SW480 (cell line): ENCODE results near the gene STAT5B.
"Not testable (repeated sequence)": the region's sequence is repeated elsewhere in the genome, so short reads cannot be mapped to it uniquely, and the experiment has no call there.

Source experiments
- DNase-seq: peaks from one replicate; pipeline ENCODE4 v3.0.0-alpha.2; 2016; ENCODE audit warnings: low spot score

Gene STAT5B

DNA sequence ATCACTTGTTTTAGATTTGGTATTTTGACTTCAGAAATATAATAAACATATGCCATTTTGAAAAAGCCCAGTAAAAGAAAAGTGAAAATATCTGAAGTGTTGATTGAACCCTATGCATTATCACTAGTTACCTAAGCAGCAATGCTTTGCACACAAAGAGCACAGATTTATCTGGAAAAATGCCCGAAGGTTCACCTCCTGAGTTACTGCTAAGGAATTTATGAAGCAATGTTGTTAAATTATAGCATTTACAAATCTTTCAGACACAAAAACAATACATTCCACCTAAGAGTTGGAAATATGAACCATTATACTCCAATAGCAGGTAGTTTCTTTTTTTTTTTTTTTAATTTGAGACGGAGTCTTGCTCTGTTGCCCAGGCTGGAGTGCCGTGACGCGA is 43.0 kb downstream of the STAT5B start:
- no peak for DNase-seq

DNA sequence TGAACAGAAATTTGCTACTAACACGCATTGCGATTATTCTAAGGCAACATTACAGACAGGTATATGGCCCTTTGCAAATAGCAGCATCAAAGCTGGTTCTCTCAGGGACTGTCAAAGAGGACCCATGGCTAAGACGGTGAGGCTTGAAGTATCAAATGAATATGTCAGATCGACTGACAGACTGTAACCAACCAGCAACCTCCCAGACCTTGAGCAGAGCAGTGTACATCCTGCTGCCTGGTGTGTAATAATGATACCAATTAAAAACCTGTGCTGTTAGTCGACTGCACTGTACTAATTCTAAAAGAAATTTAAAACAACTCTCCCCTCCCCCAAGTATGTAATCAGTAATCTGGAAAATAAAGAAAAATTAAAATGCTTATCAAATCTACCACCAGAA is 46.0 kb downstream of the STAT5B start:
- no peak for DNase-seq

DNA sequence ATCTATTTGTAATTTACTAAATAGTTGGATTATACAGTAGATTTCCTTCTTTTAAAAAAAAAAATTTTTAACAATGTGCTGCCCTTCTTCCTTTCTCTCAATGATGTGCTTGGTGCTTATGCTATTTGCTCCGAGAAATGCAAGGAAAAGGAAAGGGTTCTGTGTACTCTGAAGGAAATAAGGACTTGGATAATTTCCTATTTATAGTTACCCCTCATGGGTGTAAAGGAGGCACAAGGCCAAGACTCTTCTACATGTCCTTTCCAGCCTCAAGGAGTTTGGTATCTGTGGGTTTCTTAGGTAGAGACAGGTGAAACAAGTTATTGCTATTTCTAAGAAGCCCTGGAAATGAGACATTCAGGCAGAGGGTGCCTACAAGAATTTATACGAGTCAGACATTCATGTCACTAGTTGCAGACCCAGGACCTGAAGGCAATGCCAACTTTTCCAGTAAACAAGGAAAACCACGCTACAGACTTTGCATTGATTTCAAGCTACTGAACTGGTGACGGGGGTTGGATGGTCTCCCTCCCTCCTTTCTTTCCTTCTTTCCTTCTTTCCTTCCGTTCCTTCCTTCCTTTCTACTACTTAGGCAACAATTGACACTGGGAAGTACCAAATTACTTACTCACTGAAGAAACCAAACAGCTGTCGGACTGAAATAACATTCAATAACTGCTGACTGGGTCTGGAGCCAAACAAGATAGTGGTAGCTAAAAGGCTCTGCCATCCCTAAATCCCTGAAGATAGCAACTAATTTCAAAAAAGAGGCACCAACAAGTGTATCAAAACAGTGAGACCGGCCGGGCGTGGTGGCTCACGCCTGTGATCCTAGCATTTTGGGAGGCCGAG is 48.1 kb downstream of the STAT5B start:
- DNase-seq, result no peak

DNA sequence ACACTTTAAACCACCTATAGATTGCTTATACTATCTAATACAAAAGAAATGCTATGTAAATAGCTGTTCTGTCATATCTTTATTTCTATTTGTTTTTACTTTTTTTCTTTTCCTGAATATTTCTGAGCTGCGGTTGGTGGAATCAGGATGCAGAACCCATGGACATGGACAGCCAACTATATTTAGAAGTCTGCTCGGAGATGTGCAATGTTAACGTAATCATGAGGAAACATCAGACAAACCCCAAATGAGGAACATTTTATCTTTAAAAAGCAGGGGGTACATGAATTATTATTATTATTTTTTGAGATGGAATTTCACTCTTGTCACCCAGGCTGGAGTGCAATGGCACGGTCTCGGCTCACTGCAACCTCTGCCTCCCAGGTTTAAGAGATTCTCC is 50.5 kb downstream of the STAT5B start:
- no peak for DNase-seq

DNA sequence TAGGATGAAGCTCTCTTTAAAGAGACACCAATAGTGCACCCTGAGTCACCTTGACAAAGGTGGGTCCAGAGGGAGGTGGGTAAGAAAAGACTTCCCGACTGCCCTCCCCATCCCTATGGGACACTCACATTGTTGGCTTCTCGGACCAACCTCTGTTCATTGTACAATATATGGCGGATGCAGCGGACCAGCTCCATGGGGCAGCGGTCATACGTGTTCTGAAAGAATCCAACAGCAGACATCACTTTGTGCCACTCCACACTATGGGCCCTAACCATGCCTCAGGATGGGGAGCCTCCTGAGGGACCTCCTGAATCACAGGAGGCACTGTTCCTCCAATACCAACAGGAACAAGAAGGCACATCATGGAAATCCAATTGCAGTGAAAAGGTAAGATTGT is 51.5 kb downstream of the STAT5B start:
- no peak for DNase-seq

DNA sequence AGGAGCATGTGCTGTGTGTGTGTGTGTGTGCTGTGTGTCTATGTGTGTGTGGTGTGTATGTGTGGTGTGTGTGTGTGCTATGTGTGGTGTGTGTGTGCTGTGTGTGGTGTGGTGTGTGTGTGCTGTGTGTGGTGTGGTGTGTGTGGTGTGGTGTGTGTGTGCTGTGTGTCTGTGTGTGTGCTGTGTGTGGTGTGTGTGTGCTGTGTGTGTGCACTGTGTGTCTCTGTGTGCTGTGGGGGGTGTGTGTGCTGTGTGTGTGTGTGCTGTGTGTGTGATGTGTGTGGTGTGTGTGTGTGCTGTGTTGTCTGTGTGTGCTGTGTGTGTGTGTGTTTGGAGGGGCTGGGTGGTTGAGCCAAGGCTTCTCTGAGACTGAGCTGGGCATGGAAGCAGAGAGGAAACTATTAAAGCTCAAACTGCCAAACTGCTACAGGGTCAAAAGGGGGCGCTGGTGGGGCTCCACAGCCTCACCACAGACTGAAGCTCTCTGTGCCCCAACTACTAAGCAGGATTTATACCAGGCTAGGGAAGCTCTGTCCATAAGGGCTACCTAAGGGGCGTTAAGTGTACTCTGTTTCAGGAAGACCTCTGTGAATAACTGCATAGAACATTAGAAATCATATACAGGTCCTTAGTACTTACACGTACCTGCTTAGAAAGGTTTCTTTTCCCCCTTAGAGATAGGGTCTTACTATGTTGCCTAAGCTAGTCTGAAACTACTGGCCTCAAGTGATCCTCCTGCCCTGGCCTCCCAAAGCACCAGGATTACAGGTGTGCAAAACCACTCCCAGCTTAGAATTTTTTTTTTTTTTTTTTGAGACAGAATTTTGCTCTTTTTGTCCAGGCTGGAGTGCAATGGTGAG is 54.1 kb downstream of the STAT5B start:
- peak; percentile 43 for DNase-seq

DNA sequence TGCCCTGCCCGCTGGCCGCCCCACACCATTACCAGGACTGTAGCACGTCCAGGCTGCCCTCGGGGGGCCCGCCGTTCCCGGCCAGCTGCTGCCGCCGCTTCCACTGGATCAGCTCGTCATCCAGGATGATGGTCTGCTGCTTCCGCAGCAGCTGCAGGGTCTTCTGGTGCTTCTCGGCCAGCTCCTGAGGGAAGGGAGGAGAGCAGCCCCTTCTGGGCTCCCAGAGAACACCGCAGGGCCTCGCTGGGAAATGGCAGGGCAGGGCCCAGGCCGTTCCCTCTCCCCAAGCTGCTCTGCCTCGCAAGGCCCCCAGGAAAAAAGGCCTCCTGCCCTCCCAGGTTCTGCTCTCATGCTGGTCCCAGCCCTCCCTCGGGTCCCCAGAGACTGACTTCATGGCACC is 56.9 kb downstream of the STAT5B start:
- not testable (repeated sequence) for DNase-seq

DNA sequence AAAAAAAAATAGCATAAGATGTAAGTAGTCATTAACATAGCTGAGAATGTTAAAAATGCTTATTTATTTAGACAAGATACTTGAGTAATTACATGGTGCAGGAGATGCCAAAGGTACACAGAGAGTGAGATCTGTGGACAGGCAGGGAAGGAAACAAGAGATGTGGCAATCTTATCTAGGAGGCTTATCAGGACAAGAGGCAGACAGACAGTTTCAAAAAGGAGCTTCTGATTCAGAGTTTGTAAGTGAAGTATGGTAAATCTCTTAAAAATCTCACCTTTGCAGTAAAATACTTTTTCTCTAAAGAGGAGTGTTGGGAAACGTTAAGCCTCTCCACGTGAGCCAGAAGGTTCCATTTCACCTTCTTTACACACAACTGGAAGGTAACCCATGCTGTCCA is 62.0 kb downstream of the STAT5B start:
- DNase-seq, result no peak

DNA sequence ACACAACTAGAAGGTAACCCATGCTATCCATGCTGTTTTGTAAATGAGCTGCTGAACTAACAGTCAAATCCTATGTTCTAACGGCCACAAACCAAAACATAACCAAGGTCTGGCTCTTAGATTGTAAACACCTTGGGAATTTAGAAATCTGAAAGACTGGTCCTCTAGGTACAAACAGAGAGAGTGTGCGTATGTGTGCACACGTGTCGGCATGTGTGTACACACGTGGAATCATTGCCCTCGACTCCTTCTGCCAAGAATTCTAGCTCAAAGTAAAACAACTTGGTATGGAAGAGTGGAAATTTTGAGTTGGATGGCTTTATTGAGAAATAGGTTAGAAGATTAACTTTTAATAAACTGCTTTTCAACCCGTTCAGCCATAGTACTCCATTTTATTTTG is 63.8 kb downstream of the STAT5B start:
- DNase-seq, result no peak

DNA sequence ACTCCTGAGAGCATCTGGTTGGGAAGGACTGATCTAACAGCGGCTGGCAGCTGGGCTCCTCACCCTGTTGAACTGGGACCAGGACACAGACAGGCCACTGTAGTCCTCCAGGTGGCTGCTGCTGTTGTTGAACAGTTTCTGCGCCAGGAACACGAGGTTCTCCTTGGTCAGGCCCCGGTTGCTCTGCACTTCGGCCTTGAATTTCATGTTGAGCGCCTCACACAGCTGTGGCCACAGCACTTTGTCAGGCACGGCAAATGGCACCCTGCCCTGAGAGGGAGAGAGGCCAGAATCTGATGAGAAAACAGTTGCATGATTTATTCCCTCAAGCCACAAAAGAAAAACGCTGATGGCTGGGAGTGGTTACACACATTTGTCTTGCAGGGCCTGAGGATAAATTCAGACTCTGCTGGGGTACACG is 64.3 kb downstream of the STAT5B start:
- DNase-seq, result not testable (repeated sequence)

DNA sequence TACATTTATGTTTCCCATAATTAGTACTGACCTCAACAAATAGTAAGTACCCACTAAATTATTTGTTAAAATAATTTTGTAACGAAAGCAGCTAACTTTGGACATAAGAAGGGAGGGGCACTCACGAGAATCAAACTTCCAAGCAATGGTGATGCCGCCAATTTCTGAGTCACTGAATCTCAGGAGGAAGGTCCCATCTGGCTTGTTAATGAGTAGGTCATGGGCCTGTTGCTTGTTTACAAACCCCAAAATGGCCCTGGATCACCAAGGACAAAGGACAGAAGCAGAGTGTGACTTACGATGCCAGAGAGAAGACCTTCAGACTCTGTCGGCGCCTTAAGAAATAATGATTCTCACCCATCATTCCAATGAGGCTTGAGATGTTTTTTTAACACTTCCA is 66.1 kb downstream of the STAT5B start:
- DNase-seq, result no peak

DNA sequence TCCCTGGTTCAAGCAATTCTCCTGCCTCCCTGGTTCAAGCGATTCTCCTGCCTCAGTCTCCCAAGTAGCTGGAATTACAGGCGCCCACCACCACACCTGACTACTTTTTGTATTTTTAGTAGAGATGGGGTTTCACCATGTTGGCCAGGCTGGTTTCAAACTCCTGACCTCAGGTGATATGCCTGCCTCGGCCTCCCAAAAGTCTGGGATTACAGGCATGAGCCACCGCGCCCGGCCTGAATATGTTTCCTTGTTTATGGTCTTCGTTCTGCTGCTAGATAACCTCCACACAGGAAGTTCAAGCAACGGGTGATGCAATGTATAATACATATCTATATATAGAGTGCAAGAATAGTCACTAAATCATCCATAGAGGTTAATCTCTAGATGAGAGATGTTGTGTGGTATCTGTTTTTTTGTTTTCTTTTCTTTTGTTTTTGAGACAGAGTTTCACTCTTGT is 70.0 kb downstream of the STAT5B start:
- DNase-seq, result not testable (repeated sequence)

DNA sequence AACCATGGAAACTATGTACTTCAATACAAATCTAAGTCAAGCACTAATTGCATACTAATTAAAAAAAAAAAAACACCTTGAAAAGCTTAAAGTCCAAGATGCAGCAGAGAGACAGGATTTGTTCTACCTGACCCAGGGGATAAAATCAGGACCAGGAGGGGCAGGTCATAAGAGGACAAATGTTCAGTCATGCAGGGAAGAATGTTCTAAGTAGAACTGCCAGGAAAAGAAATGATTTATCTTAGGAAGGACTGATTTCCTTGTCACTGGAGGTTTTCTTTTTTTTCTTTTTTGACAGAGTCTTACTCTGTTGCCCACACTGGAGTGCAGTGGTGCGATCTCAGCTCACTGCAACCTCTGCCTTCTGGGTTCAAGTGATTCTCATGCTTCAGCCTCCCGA is 72.8 kb downstream of the STAT5B start:
- DNase-seq, result no peak

DNA sequence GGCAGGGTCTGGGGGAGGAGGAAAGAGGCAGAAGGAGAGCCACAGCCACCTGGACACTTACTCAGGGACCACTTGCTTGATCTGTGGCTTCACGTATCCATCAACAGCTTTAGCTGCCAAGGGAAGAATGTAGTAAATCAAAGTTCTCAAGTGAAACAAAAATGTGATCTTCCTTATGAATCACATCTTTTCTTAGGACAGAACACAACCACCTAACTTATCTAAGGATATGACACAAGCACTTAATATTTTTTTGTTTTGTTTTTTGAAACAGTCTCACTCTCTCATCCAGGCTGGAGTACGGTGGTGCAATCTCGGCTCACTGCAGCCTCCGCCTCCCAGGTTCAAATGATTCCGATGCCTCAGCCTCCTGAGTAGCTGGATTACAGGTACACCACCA is 73.5 kb downstream of the STAT5B start:
- no peak for DNase-seq

DNA sequence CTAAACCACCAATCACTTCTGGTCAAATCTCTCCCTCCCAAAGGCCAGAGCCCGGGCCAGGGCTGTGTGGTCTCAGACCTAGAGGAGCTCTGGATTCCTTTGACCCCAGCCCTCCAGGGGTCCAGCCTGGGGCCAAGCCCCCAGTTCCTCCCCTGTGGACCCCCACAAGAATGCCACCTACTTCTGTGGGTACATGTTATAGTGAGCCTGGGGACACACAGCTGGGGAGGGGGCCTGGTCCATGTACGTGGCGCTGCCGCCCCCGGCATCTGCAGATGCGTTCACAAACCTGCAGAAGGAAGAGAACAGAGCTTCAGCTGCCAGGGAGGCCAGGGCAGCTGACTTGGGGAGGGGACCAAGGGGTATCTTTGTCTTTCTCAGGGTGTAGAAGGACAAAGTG is 74.0 kb downstream of the STAT5B start:
- no peak for DNase-seq

DNA sequence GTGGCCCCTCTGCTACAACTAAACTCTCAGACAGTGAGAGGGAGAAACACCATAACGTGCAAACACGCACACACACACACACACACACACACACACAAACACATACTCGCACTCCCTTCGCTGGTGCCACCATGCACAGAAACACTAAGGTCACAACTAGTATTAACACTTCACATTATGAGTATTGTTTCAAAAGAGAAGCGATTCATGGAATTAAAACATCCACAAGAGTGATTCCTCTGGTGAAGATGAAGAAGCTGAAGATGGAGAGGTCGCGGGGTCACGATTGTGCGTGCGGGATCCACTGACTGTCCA is 74.8 kb downstream of the STAT5B start:
- no peak for DNase-seq

DNA sequence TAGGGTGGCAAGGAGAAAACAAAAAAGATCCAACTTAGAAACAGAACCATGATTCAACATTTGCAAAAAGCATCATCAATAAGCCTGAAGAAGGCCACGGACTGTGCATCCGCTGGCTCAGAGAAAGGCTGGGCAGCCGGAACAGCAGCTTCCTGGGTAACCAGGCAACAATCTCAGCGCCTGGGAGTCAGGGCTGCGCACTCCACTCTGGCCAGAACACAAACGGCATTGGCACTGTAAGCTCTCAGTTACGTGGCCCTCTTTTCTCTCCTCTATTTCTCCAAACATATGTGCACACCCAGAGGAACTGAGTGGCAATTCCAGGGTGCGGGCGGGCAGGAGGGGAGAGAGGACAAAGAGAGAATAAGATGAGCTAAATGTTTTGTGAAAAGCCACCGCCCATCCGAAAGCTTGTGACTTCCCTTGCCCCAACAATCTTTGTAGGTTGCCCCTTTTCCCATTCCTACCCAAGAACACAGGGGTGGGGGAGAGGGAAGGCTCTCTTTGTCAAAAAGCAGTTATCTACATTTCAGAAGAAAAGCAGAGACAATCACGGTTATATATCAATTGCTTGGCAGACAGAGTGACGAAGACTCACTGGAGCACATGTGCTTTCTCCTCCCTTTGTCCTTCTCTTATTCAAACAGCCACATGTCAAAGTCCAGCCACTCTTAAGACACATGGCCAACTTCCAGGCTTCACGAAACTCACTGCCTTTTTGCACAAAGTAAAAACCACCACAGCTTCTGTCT is 75.3 kb downstream of the STAT5B start:
- no peak for DNase-seq

DNA sequence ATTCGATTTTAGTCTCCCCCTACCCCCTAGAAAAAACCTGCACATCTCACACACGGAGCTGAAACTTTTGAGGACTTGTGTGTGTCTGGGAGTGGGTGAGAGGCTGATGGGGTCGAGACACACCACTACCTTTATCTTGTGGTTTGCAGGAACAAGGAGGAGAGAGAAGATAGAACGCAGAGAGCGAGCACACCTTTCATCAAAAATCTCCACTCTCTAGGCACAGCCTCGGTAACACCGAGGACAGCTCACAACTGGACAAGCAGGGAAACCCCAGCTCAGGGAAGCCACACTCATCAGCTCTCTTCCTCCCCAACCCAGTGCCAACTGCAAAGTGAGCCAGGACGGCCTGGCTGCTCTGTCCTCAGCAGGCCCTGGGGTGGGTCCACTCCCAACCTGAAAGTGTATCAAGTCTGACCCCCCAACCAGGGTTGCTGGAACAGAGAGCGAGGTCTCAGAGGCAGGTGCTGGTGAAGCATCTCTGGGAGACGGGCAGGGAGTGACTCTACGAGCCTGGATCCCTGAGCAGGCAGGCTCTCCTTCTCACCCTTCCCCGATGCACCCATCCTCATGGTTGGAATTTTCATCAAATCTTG is 76.7 kb downstream of the STAT5B start:
- no peak for DNase-seq

DNA sequence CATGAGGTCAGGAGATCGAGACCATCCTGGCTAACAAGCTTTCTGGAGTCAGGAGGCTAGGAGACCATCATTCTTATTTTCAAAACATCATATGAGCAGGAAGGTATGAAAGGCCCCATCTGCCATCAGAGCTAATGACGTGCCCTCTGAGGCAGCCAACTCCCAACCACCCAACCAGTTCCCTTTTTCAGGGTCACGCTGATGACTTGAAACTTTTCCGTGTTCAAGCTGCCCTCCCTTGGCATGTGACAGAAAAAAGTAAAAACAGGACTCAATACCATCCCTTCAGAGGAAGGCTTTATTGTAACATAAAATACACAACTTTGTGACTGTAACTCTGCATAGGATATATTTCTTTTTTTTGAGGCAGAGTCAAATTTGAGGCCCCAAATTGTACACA is 77.3 kb downstream of the STAT5B start:
- DNase-seq, result no peak

DNA sequence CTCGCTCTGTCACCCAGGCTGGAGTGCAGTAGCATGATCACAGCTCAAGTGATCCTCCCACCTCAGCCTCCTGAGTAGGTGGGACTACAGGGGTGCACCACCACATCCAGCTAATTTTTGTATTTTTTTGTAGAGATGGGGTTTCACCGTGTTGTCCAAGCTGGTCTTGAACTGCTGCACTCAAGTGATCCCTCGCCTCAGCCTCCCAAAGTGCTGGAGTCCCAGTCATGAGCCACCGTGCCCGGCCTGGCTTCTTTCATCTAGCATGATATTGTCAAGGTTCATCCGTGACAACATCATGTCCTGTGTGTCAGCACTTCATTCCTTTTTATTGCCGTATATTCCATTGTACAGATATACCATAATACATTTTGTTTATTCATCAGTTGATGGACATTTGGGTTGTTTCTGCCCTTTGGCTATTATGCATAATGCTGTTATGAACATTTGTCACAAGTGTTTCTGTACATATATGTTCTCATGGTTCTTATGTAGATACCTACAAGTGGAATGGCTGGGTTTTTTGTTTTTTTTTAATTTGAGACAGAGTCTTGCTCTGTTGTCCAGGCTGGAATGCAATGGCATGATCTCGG is 78.5 kb downstream of the STAT5B start:
- no peak for DNase-seq

DNA sequence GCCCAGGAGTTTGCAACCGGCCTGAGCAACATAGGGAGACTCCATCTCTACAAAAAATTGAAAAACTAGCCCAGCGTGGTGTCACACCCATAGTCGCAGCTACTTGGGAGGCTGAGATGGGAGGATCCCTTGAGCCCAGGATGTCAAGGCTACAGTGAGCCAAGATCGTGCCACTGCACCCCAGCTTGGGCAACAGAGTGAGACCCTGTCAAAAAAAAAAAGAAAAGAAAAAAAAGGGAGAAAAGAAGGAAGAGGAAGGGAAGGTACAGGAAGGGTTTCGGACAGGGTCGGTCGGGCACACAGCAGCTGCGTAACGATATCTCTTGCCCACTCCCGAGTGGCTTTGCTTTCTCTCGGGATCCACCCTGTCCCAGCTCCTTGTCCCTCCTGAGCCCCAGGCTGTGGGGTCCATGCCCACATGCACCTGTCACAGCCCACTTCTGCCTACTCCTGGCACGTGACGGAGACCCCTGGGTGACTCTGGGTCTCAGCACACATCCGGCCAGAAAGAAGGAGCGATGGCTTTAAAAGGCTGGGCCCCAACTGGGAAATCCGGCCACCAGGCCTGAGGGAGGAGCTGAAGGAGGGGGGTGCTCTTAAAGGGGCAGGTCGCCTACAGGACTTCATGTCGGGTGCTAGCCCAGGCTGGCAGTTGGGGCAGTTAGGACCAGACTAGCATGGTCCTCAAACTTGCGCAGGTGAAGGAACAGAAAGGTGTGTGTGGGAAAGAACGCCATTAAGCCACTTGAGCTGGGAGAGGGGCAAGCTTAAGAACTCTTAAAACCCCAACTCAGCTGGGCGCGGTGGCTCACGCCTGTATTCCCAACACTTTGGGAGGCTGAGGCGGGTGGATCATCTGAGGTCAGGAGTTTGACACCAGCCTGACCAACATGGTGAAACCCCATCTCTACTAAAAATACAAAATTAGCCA is 82.0 kb downstream of the STAT5B start, which contains the start of gene GHDC:
TSS of gene GHDC (minus strand) at position 526 of the 931 bp plus-strand sequence. CDS start 913 bp downstream, outside the sequence.
- DNase-seq, result peak; percentile 86
